Measurements from ENCODE around the gene WDR72.
"Not testable (repeated sequence)": the region's sequence is repeated elsewhere in the genome, so short reads cannot be mapped to it uniquely, and the experiment has no call there.

The WDR72 gene

DNA sequence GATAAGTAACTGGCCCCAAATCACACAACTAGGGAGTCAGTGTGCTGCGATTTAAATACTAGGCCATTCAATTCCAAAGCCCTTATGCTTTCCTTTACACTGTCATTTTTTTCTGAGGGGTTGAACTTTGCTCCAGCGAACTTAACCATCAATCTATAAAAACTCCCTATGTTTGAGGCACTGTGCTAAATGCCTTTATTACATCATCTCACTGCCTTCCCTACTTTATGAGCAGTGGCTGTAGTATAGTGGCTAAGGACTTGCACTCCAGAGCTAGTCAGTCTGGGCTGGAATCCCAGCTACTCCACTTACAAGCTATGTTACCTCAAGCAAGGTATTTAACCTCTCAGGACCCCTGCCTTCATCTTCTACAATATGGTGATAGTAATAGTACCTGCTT, 26.9 kb upstream of the WDR72 start:
- no peak for TF ChIP-seq CTCF (IDR thresholded peaks at IDR 0.05; ENCODE audit: borderline replicate concordance, insufficient read depth, low read depth, low read length)
- H3K4me3 ChIP-seq (ENCODE audit: low read depth, low read length), result no peak overlapping the region

- H3K4me3 ChIP-seq (ENCODE audit: low read depth, low read length), result not testable (repeated sequence)
Observed at GRCh38 chr15:53785241-53785640, 25.8 kb upstream of the WDR72 start.

GRCh38 chr15:53762916-53763315, 3.5 kb upstream of the WDR72 start:
- no peak for TF ChIP-seq CTCF (IDR thresholded peaks at IDR 0.05; ENCODE audit: borderline replicate concordance, insufficient read depth, low read depth, low read length)
- H3K4me3 ChIP-seq (ENCODE audit: low read depth, low read length), result no peak overlapping the region

GRCh38 chr15:53758412-53758811, 1.1 kb downstream of the WDR72 start:
- no peak overlapping the region for H3K4me3 ChIP-seq (ENCODE audit: low read depth, low read length)
- TF ChIP-seq CTCF (IDR thresholded peaks at IDR 0.05; ENCODE audit: borderline replicate concordance, insufficient read depth, low read depth, low read length), result no peak

- TF ChIP-seq CTCF (IDR thresholded peaks at IDR 0.05; ENCODE audit: borderline replicate concordance, insufficient read depth, low read depth, low read length), result no peak
- no peak overlapping the region for H3K4me3 ChIP-seq (ENCODE audit: low read depth, low read length)
Observed at GRCh38 chr15:53757906-53758305, 1.6 kb downstream of the WDR72 start.

DNA sequence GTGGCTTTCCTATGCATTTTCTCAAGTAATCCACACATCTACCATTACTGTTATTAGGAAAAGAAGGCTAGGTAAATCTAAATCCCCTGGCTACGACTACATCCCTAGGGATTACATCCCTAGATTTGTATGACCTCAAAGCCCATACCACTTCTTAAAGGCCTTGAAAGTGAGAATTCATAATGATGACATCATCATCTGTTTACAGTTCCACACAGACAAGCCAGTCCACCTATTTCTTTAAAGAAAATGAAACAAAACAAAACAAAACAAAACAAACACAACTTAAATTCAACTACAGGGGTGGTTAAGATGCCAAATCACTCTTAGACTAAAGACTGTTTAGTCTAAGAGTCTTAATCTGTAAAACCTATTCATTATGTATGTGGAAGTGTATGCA, 5.7 kb downstream of the WDR72 start:
- TF ChIP-seq CTCF (IDR thresholded peaks at IDR 0.05; ENCODE audit: borderline replicate concordance, insufficient read depth, low read depth, low read length), result no peak
- no peak overlapping the region for H3K4me3 ChIP-seq (ENCODE audit: low read depth, low read length)

DNA sequence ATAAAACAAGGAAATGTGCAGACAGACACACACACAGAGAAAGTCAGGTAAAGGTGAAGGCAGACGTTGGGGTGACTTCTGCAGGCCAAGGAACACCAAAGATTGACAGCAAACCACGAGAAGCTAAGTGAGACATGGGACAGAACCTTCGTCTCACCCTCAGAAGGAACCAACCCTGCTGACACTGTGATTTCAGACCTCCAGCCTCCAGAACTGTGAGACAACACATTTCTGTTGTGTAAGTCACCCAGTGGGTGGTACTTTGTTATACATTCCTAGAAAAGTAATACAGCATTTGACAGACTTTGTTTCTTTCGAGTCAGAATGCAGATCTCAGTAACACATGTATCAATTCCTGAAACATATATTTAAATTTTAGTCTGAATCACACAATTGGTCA, 7.1 kb downstream of the WDR72 start:
- no peak for TF ChIP-seq CTCF (IDR thresholded peaks at IDR 0.05; ENCODE audit: borderline replicate concordance, insufficient read depth, low read depth, low read length)
- no peak overlapping the region for H3K4me3 ChIP-seq (ENCODE audit: low read depth, low read length)

DNA sequence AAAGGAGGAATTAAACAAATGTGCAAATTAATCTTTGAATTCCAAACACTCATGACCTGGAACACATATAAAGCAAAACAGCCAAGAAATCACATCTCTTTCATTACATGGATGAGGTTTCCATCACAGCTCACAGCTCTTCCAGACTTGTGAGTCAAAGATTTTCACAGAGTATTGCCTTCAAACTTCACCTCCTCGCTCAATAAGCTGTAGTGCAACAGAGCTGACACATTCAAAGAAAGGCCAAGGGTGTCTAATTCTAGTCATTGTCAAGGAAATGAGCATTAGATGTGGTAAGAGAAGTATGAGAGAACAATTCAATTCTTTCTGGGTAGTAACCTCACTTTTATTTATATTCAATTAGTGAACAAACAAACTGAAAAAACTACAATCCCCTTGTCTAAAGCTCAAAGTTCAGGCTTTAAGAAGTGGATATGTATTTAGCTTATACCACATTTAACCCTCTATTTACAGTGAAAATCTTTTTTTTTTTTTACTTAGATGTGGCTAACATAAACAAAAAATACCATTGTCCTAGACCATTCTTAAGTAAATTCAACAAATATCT, 11.9 kb downstream of the WDR72 start:
- no peak for TF ChIP-seq CTCF (IDR thresholded peaks at IDR 0.05; ENCODE audit: borderline replicate concordance, insufficient read depth, low read depth, low read length)

More for the DNA sequence above, 11.9 kb downstream of the WDR72 start:
- H3K4me3 ChIP-seq (ENCODE audit: low read depth, low read length), result no peak overlapping the region
